ENCODE data around the gene CTNNAL1.
"Not testable (repeated sequence)": the region's sequence is repeated elsewhere in the genome, so short reads cannot be mapped to it uniquely, and the experiment has no call there.

The CTNNAL1 gene

GRCh38 chr9:109012876-109013678 is at the start of gene CTNNAL1:
Gene CTNNAL1, minus strand, starts transcription at chr9:109013499. Its CDS starts 57 bp downstream, at chr9:109013442.
- no peak for TF ChIP-seq CTCF (IDR thresholded peaks at IDR 0.05; ENCODE audit: borderline replicate concordance, insufficient read depth, low read depth, low read length)
- H3K4me3 ChIP-seq (ENCODE audit: low read depth, low read length): peak within 1 kb of the TSS; percentile 92

GRCh38 chr9:109062543-109062942 is 49.2 kb upstream of the CTNNAL1 start:
- no peak overlapping the region for H3K4me3 ChIP-seq (ENCODE audit: low read depth, low read length)
- no peak for TF ChIP-seq CTCF (IDR thresholded peaks at IDR 0.05; ENCODE audit: borderline replicate concordance, insufficient read depth, low read depth, low read length)

GRCh38 chr9:109060191-109060590 is 46.9 kb upstream of the CTNNAL1 start:
- no peak overlapping the region for H3K4me3 ChIP-seq (ENCODE audit: low read depth, low read length)
- no peak for TF ChIP-seq CTCF (IDR thresholded peaks at IDR 0.05; ENCODE audit: borderline replicate concordance, insufficient read depth, low read depth, low read length)

GRCh38 chr9:109053121-109053520 is 39.8 kb upstream of the CTNNAL1 start:
- H3K4me3 ChIP-seq (ENCODE audit: low read depth, low read length): not testable (repeated sequence)

- H3K4me3 ChIP-seq (ENCODE audit: low read depth, low read length): no peak overlapping the region
- no peak for TF ChIP-seq CTCF (IDR thresholded peaks at IDR 0.05; ENCODE audit: borderline replicate concordance, insufficient read depth, low read depth, low read length)
Measured at GRCh38 chr9:109052416-109052815, 39.1 kb upstream of the CTNNAL1 start.

- no peak for TF ChIP-seq CTCF (IDR thresholded peaks at IDR 0.05; ENCODE audit: borderline replicate concordance, insufficient read depth, low read depth, low read length)
- H3K4me3 ChIP-seq (ENCODE audit: low read depth, low read length): no peak overlapping the region
Measured at GRCh38 chr9:109051733-109052132, 38.4 kb upstream of the CTNNAL1 start.

- TF ChIP-seq CTCF (IDR thresholded peaks at IDR 0.05; ENCODE audit: borderline replicate concordance, insufficient read depth, low read depth, low read length): no peak
- no peak overlapping the region for H3K4me3 ChIP-seq (ENCODE audit: low read depth, low read length)
Measured at GRCh38 chr9:109050444-109050843, 37.1 kb upstream of the CTNNAL1 start.

Measured in GM12875 (cell line).